WTC11 (cell line): Measurements from ENCODE around the gene ING5. TPM values are rescaled to one million over a fixed set of nuclear protein-coding genes. Genes with fewer than 3 reads are reported as not detected.

Source experiments
- ATAC-seq: fragments of 200-7000 bp; cut with Tn5 transposase; 2 replicates; pipeline ENCODE4 v1.10.0; 2021; ENCODE audit warnings: mild to moderate bottlenecking, moderate library complexity
- CTCF ChIA-PET: fragments of 300-600 bp; sonication (Branson Sonifier 250); formaldehyde crosslinking; loops from one replicate; lab custom pipeline; 2021; ENCODE audit warnings: antibody characterized with exemption; lab: Charles Lee
- POLR2A ChIA-PET: fragments of 350-600 bp; sonication (Branson Sonifier 250); formaldehyde crosslinking; loops from one replicate; lab custom pipeline; 2021; ENCODE audit warnings: antibody characterized with exemption; lab: Charles Lee
- DNase-seq: peaks from one replicate; pipeline ENCODE4 v3.0.0; 2021; ENCODE audit warnings: low spot score
- H3K27ac Mint-ChIP-seq: 2 replicates; pipeline ENCODE4 v1.8.0; 2021; ENCODE audit warnings: mixed read lengths
- H3K27me3 Mint-ChIP-seq: 2 replicates; pipeline ENCODE4 v1.8.0; 2021; ENCODE audit warnings: low read depth, mild to moderate bottlenecking, moderate library complexity, mixed read lengths
- H3K36me3 Mint-ChIP-seq: 2 replicates; pipeline ENCODE4 v1.8.0; 2021; ENCODE audit warnings: mixed read lengths
- H3K4me1 Mint-ChIP-seq: 2 replicates; pipeline ENCODE4 v1.8.0; 2022; ENCODE audit warnings: mixed read lengths
- H3K4me3 Mint-ChIP-seq: 2 replicates; pipeline ENCODE4 v1.8.0; 2021; ENCODE audit warnings: mild to moderate bottlenecking, moderate library complexity, mixed read lengths
- H3K9me3 Mint-ChIP-seq: 2 replicates; pipeline ENCODE4 v1.8.0; 2021; ENCODE audit warnings: mixed read lengths
- ATF3 ChIP-seq: sonication (generic); formaldehyde crosslinking; conservative IDR thresholded peaks from 2 replicates; pipeline ENCODE4 v1.8.1; 2022; ENCODE audit warnings: mild to moderate bottlenecking, missing genetic modification reagents
- CDX4 ChIP-seq: fragments of 250-450 bp; sonication (Bioruptor Pico); IDR thresholded peaks from 2 replicates; pipeline ENCODE4 v1.9.0; 2021; ENCODE audit warnings: moderate library complexity, mild to moderate bottlenecking, inconsistent platforms, borderline replicate concordance
- CTCF ChIP-seq: fragments of 200-600 bp; IDR thresholded peaks from 2 replicates; pipeline ENCODE4 v1.8.0; 2022; ENCODE audit warnings: antibody characterized with exemption
- E2F5 ChIP-seq: sonication (generic); formaldehyde crosslinking; IDR thresholded peaks from 2 replicates; pipeline ENCODE4 v1.8.1; 2022; ENCODE audit warnings: mild to moderate bottlenecking, moderate library complexity, missing genetic modification reagents
- ELF4 ChIP-seq: sonication (generic); formaldehyde crosslinking; IDR thresholded peaks from 2 replicates; pipeline ENCODE4 v1.8.1; 2022; ENCODE audit warnings: low read depth, mild to moderate bottlenecking, moderate library complexity, missing genetic modification reagents
- FOXK1 ChIP-seq: sonication (generic); formaldehyde crosslinking; IDR thresholded peaks from 2 replicates; pipeline ENCODE4 v1.8.0; 2022; ENCODE audit warnings: mild to moderate bottlenecking, moderate library complexity, missing genetic modification reagents
- GABPB1 ChIP-seq: sonication (generic); formaldehyde crosslinking; IDR thresholded peaks from 2 replicates; pipeline ENCODE4 v1.8.1; 2023; ENCODE audit warnings: mild to moderate bottlenecking, missing genetic modification reagents
- GRHL2 ChIP-seq: fragments of 250-450 bp; sonication (Bioruptor Pico); IDR thresholded peaks from 2 replicates; pipeline ENCODE4 v1.8.0; 2022; ENCODE audit warnings: mild to moderate bottlenecking, moderate library complexity; ENCODE audit not compliant: insufficient replicate concordance, severe bottlenecking
- HMGA2 ChIP-seq: fragments of 250-450 bp; sonication (Bioruptor Pico); IDR thresholded peaks from 2 replicates; pipeline ENCODE4 v1.4.0; 2021; ENCODE audit warnings: mild to moderate bottlenecking, moderate library complexity
- MAX ChIP-seq: sonication (generic); formaldehyde crosslinking; IDR thresholded peaks from 2 replicates; pipeline ENCODE4 v1.8.0; 2022; ENCODE audit warnings: mild to moderate bottlenecking, missing genetic modification reagents
- MLX ChIP-seq: sonication (generic); formaldehyde crosslinking; IDR thresholded peaks from 2 replicates; pipeline ENCODE4 v1.8.1; 2023; ENCODE audit warnings: mild to moderate bottlenecking, missing genetic modification reagents, moderate library complexity
- MXD4 ChIP-seq: fragments of 250-450 bp; sonication (Bioruptor Pico); IDR thresholded peaks from 2 replicates; pipeline ENCODE4 v1.8.0; 2021; ENCODE audit warnings: mild to moderate bottlenecking, moderate library complexity, borderline replicate concordance
- OVOL2 ChIP-seq: fragments of 250-450 bp; sonication (Bioruptor Pico); IDR thresholded peaks from 2 replicates; pipeline ENCODE4 v1.9.0; 2021; ENCODE audit warnings: mild to moderate bottlenecking, borderline replicate concordance
- PRDM15 ChIP-seq: sonication (generic); formaldehyde crosslinking; IDR thresholded peaks from 2 replicates; pipeline ENCODE4 v1.8.0; 2022; ENCODE audit warnings: missing genetic modification reagents
- STAT6 ChIP-seq: sonication (generic); formaldehyde crosslinking; conservative IDR thresholded peaks from 2 replicates; pipeline ENCODE4 v1.8.1; 2023; ENCODE audit warnings: mild to moderate bottlenecking, low read depth, missing genetic modification reagents, moderate library complexity
- TP53 ChIP-seq: sonication (generic); formaldehyde crosslinking; IDR thresholded peaks from 2 replicates; pipeline ENCODE4 v1.8.1; 2023; ENCODE audit warnings: mild to moderate bottlenecking, missing genetic modification reagents
- ZMAT4 ChIP-seq: fragments of 250-450 bp; sonication (Bioruptor Pico); IDR thresholded peaks from 2 replicates; pipeline ENCODE4 v1.9.0; 2021; ENCODE audit warnings: mild to moderate bottlenecking
- ZNF281 ChIP-seq: sonication (generic); formaldehyde crosslinking; IDR thresholded peaks from 2 replicates; pipeline ENCODE4 v1.8.0; 2023; ENCODE audit warnings: mild to moderate bottlenecking, missing genetic modification reagents
- total RNA-seq: library from RNA; stranded (reverse); gene quantifications from 3 replicates; pipeline ENCODE4 v1.2.3, GENCODE V29; 2021

The ING5 gene
- total RNA-seq, 1 experiment from 2014 or later = 43.1 TPM

- TF ChIP-seq CDX4 (CRISPR knock-in tag) (no peak), MXD4 (no peak)
Observed at GRCh38 chr2:241739177-241739576, 37.3 kb downstream of the ING5 start (continued).

GRCh38 chr2:241739651-241740050 is 37.8 kb downstream of the ING5 start:
- TF ChIP-seq GRHL2 (CRISPR knock-in tag) = no peak
- no peak for TF ChIP-seq TP53 (CRISPR knock-in tag)
- TF ChIP-seq CTCF = no peak
- no peak for TF ChIP-seq ATF3 (CRISPR knock-in tag)
- no peak for TF ChIP-seq OVOL2 (CRISPR knock-in tag)
- TF ChIP-seq PRDM15 (CRISPR knock-in tag) = no peak
- no peak for TF ChIP-seq ZMAT4 (CRISPR knock-in tag)
- Mint-ChIP-seq H3K27ac (no peak overlapping the region), H3K4me3 (no peak overlapping the region), H3K36me3 (no peaks in the 10 kb centered on the region), H3K4me1 (no peaks in the 10 kb centered on the region), H3K27me3 (peaks cover 5% of the 10 kb centered on the region), H3K9me3 (no peaks in the 10 kb centered on the region)
- ChIA-PET POLR2A (no interaction called here), CTCF (no interaction called here)
- no peak for DNase-seq
- no peak for ATAC-seq

- CTCF ChIA-PET = no interaction called here
- POLR2A ChIA-PET = no interaction called here
- no peak overlapping the region for H3K4me3 Mint-ChIP-seq
- no peaks in the 10 kb centered on the region for H3K4me1 Mint-ChIP-seq
- H3K27ac Mint-ChIP-seq = no peak overlapping the region
- peaks cover 2% of the 10 kb centered on the region; the same call in 1 of the 2 replicates for H3K9me3 Mint-ChIP-seq
- no peak for ATAC-seq
- no peaks in the 10 kb centered on the region for H3K27me3 Mint-ChIP-seq
- peaks cover 7% of the 10 kb centered on the region for H3K36me3 Mint-ChIP-seq
- no peak for DNase-seq
- TF ChIP-seq GABPB1 (CRISPR knock-in tag) (no peak), FOXK1 (CRISPR knock-in tag) (no peak), ELF4 (no peak), STAT6 (CRISPR knock-in tag) (no peak), HMGA2 (CRISPR knock-in tag) (no peak), MAX (CRISPR knock-in tag) (no peak), MLX (CRISPR knock-in tag) (no peak), ZNF281 (CRISPR knock-in tag) (no peak), E2F5 (CRISPR knock-in tag) (no peak)
Observed at GRCh38 chr2:241741016-241741415, 39.2 kb downstream of the ING5 start.
